GM19455 (cell line): ENCODE data around the gene TMEM161B.
"Not testable (repeated sequence)": the region's sequence is repeated elsewhere in the genome, so short reads cannot be mapped to it uniquely, and the experiment has no call there.

ENCODE experiments used
- ATAC-seq: cut with Tn5 transposase; IDR thresholded peaks from one replicate; pipeline ENCODE4 v1.9.1; 2021; ENCODE audit not compliant: unreplicated experiment

TMEM161B gene

GRCh38 chr5:88268385-88269184, at the start of gene TMEM161B:
Gene TMEM161B (minus strand): TSS chr5:88268845. CDS start chr5:88268723, 122 bp downstream.
- peak; percentile 100 for ATAC-seq

- no peak for ATAC-seq
Measured at GRCh38 chr5:88304356-88304755, 35.7 kb upstream of the TMEM161B start.

DNA sequence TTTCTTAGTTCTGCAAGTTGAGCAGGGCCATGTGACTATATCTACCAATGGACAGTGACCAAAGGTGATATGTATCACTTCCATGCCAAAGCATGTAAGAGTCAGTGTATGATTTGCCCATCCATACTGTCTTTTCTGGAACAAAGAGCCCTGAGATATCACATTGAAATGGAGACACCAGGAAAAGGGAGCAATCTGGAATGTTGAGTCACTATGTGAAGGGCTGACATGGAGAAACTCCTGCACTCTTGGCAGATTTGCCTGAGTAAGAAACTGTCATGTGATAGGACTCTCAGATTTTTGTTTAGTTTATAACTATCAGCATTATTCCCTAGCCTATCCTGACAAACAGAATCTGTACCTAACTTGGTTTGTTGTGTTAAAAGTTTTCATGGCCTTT, 29.8 kb upstream of the TMEM161B start:
- no peak for ATAC-seq

- ATAC-seq: no peak
Measured at GRCh38 chr5:88290801-88291200, 22.2 kb upstream of the TMEM161B start.

- ATAC-seq: no peak
Measured at GRCh38 chr5:88288528-88289197, 20.0 kb upstream of the TMEM161B start.

GRCh38 chr5:88287846-88288527, 19.3 kb upstream of the TMEM161B start:
- no peak for ATAC-seq

DNA sequence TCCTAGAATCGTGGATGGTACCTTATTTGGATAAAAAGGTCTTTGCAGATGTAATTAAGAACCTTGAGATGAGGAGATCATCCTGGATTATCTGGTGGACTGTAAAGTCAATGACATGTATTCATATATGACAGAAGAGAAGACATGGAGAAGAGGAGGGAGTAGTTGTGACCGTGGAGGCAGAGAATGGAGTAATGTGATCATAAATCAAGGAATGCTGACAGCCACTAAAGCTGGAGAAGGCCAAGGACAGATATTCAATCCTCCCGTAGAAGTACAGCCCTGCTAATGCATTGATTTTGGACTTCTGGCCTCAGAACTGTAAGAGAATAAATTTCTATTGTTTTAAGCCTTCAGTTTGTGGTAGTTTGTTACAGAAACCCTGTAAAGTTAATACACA, 18.7 kb upstream of the TMEM161B start:
- no peak for ATAC-seq

- no peak for ATAC-seq
Measured at GRCh38 chr5:88283690-88284089, 15.0 kb upstream of the TMEM161B start.

DNA sequence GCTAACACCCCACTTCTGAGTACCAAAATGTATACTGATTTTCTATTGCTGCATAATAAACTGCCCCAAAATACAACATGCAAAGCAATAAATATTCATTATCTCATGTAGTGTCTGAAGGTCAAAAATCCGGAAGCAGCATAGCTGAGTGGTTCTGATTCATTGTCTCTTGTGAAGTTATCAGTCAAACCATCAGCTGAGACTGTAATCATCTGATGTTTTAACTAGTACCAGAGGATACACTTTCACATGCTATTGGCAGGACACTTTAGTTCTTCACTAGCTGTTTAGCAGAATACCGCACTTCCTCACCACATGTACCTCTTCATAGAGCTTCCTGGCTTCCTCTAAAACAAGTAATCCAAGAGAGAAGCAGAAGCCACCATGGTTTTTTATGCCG, 12.7 kb upstream of the TMEM161B start:
- no peak for ATAC-seq

- ATAC-seq: no peak
Measured at GRCh38 chr5:88279584-88279983, 10.9 kb upstream of the TMEM161B start.

GRCh38 chr5:88276378-88276777, 7.7 kb upstream of the TMEM161B start:
- no peak for ATAC-seq

DNA sequence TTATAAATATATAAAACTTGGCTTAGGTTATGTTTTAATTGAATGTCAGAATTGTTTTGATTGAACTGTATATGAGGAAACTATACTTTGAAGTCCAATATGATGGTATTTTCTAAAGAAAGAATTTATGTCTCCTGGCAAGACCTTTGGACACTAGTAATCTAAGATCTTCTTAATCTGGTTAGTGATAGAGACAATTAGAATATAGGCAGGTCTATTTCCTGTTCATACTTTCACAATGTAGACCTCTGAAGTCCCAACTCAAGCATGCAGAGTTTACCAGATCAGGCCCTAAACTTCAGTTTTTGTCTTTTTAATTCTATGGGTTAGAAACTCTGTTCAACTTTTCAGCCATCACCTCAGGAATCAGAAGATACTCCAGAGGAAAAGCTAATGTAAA, 6.9 kb upstream of the TMEM161B start:
- no peak for ATAC-seq

DNA sequence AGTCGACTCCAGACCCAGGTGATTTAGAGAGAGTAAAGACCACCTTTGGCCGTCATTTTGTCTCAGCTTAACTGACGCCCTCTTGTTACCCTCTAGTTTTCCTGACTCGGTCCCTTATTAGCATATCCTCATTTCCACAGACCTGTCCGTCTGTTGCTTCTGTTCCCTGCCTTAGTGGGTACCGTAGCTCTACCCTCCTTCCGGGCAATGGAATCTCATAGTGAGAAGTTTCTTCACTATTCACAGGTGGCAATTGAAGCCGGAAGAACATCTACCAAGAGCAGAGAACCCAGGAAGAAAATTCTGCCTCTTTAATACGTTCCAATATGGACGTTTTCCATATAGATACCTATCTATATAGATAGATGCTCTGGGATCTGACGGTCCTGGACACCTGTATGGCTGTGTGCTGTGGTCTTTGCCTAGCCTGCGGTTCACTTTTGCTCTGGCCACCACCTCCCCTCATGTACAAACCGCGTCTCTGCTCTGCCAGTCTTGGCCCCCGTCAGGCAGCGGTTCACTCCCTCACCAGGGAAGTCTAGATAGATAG, 652 bp upstream of the TMEM161B start:
- peak; percentile 18 for ATAC-seq

DNA sequence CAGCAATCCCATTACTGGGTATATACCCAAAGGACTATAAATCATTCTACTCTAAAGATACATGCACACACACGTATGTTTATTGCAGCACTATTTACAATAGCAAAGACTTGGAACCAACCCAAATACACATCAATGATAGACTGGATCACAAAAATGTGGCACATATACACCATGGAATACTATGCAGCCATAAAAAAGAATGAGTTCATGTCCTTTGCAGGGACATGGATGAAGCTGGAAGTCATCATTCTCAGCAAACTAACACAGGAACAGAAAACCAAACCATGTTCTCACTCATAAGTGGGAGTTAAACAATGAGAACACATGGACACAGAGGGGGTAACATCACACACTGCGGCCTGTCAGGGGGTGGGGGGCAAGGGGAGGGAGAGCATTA, 4.1 kb downstream of the TMEM161B start:
- ATAC-seq: not testable (repeated sequence)

DNA sequence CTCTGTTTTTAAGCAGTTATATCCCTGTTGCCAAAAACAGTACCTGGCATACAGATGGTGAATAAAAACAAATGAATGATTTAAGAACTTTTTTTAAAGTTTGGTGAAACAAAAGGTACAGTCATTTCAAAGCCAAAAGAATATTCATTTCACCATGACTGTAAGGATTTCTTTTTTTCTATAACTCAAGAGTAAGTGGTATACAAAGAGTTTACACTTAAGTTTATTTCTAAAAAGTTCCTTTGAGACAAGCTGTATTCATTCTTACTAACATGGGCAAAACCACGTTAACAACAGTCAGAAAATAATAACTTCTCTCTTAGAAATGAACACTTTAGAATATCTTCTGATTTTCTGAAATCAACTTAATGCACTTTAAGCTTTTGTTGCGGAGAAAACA, 5.3 kb downstream of the TMEM161B start:
- no peak for ATAC-seq

- ATAC-seq: no peak
Measured at GRCh38 chr5:88262116-88262515, 6.5 kb downstream of the TMEM161B start.

GRCh38 chr5:88258636-88259035, 10.0 kb downstream of the TMEM161B start:
- no peak for ATAC-seq

DNA sequence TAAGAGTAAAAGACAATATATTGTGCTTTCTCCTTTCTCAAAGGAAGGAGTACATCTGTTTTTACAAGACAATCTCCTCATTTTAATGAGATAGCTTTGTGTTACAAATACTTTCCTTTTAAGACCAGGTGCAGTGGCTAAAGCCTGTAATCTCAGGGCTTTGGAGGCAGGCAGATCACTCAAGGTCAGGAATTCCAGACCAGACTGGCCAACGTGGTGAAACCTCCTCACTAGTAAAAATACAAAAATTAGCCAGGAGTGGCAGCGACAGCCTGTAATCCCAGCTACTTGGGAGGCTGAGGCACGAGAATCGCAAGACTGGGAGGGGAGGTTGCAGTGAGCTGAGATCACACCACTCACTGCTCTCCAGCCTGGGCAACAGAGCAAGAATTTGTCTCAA, 11.8 kb downstream of the TMEM161B start:
- ATAC-seq: no peak

GRCh38 chr5:88256037-88256436, 12.6 kb downstream of the TMEM161B start:
- no peak for ATAC-seq

- no peak for ATAC-seq
Measured at GRCh38 chr5:88254320-88254719, 14.3 kb downstream of the TMEM161B start.

DNA sequence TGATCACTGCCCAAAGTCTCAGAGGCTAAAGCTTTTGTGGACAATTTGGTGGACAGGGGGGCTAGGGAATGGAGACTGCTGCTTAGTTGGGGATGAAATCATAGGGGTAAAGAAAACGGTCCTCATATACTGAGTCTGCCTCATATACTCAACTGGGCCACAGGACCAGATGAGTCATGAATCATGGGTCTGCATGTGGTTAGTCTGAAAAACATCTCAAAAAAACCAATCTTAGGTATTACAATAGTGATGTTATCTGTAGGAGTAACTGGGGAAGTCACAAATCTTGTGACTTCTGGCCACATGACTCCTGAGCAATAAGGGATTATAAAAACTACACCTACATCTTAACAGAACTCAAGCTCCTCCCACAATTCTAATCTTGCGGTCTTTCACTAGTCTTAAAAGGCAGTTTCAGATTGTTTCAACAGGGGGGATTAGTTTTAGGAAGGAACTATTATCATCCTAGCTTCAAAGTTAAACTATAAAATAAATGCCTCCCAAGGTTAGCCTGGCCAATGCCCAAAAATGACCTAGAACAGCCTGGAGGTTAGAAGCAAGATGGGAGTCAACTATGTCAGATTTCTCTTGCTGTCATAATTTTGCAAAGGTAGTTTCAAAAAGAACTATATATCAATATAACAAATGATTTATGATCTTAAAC, 17.5 kb downstream of the TMEM161B start:
- ATAC-seq: no peak
